H1 (cell line): ENCODE measurements around the gene SERP1. TPM values are rescaled to one million over a fixed set of nuclear protein-coding genes. Genes with fewer than 3 reads are reported as not detected.

Experiments
- CTCF ChIA-PET: fragments of 300-600 bp; sonication (Branson Sonifier 250); formaldehyde crosslinking; loops from one replicate; lab custom pipeline; 2021; ENCODE audit not compliant: partially characterized antibody; lab: Charles Lee
- POLR2A ChIA-PET: fragments of 300-600 bp; sonication (Branson Sonifier 250); formaldehyde crosslinking; loops from one replicate; lab custom pipeline; 2021; ENCODE audit warnings: inconsistent platforms; ENCODE audit not compliant: partially characterized antibody; lab: Charles Lee
- DNase-seq, 2 experiments: peaks; one replicate each; pipeline versions ENCODE4 v3.0.0 to v3.0.0-alpha.2; 2010 to 2022; ENCODE audit warnings: low spot score in 2 of 2, low read depth in 1 of 2, mixed read lengths in 1 of 2
- FAIRE-seq: peaks from 2 replicates; lab custom pipeline; 2011; peaks lifted over from hg19 to GRCh38; lab: Jason Lieb, UNC
- H2AFZ ChIP-seq: 2 replicates; pipeline ENCODE4 v1.8.1; 2012; ENCODE audit warnings: low read length, inconsistent platforms
- H2AK5ac ChIP-seq: 2 replicates; pipeline ENCODE4 v1.6.1; 2013; ENCODE audit warnings: low read depth, low read length
- H2BK120ac ChIP-seq: replicated peaks from 2 replicates; pipeline ENCODE3; 2013; ENCODE audit warnings: low read depth, low read length, inconsistent platforms
- H2BK12ac ChIP-seq: 2 replicates; pipeline ENCODE4 v1.6.1; 2013; ENCODE audit warnings: low read depth, low read length
- H2BK15ac ChIP-seq: 2 replicates; pipeline ENCODE4 v1.6.1; 2013; ENCODE audit warnings: low read length
- H2BK20ac ChIP-seq: 2 replicates; pipeline ENCODE4 v1.6.1; 2013; ENCODE audit warnings: low read length
- H2BK5ac ChIP-seq: 2 replicates; pipeline ENCODE4 v1.6.1; 2013; ENCODE audit warnings: low read depth, low read length
- H3K14ac ChIP-seq: 2 replicates; pipeline ENCODE4 v1.6.1; 2013; ENCODE audit warnings: inconsistent platforms; ENCODE audit not compliant: insufficient read length
- H3K18ac ChIP-seq: 2 replicates; pipeline ENCODE4 v1.6.1; 2013; ENCODE audit warnings: low read length; ENCODE audit errors: extremely low read depth
- H3K23ac ChIP-seq: 2 replicates; pipeline ENCODE4 v1.6.1; 2013; ENCODE audit warnings: inconsistent platforms; ENCODE audit not compliant: insufficient read length
- H3K23me2 ChIP-seq: 2 replicates; pipeline ENCODE4 v1.6.1; 2013; ENCODE audit warnings: low read depth, low read length
- H3K27ac ChIP-seq: 2 replicates; pipeline ENCODE4 v1.6.1; 2011; ENCODE audit warnings: low read depth, low read length, inconsistent platforms
- H3K27me3 ChIP-seq, 4 experiments: replicated peaks in 1 of 4; 1 replicate in 1 of 4; 2 replicates in 3 of 4; pipeline versions ENCODE4 v1.6.1 to v1.8.1; 2011 to 2013; ENCODE audit warnings: low read length in 3 of 4, mild to moderate bottlenecking in 3 of 4, inconsistent platforms in 2 of 4, mixed read lengths in 2 of 4, moderate library complexity in 1 of 4; ENCODE audit not compliant: control insufficient read depth in 3 of 4, insufficient read depth in 3 of 4; ENCODE audit errors: extremely low read depth in 1 of 4
- H3K36me3 ChIP-seq, 4 experiments: 2 replicates each; pipeline versions ENCODE4 v1.6.1 to v1.8.1; 2011 to 2013; ENCODE audit warnings: mild to moderate bottlenecking in 4 of 4, low read length in 3 of 4, moderate library complexity in 2 of 4, control low read depth in 1 of 4, inconsistent platforms in 1 of 4; ENCODE audit not compliant: insufficient read depth in 4 of 4, control insufficient read depth in 2 of 4
- H3K4ac ChIP-seq: replicated peaks from 2 replicates; pipeline ENCODE3; 2013; ENCODE audit warnings: low read length, low read depth, mixed read lengths, inconsistent platforms; ENCODE audit not compliant: insufficient read length
- H3K4me1 ChIP-seq, 4 experiments: replicated peaks in 1 of 4; 1 replicate in 1 of 4; 2 replicates in 3 of 4; pipeline versions ENCODE4 v1.6.1 to v1.8.1; 2011 to 2013; ENCODE audit warnings: low read length in 3 of 4, inconsistent platforms in 2 of 4, mixed read lengths in 1 of 4; ENCODE audit not compliant: insufficient read depth in 4 of 4, control insufficient read depth in 3 of 4
- H3K4me2 ChIP-seq, 2 experiments: 2 replicates each; pipeline versions ENCODE4 v1.6.1 to v1.8.1; 2011 to 2013; ENCODE audit warnings: low read depth in 2 of 2, low read length in 2 of 2, control low read depth in 1 of 2, inconsistent platforms in 1 of 2, mild to moderate bottlenecking in 1 of 2; ENCODE audit not compliant: insufficient read depth in 1 of 2
- H3K4me3 ChIP-seq, 4 experiments: fragments of 200-600, 300-600 bp in 1 of 4; sonication (generic), shearing (Covaris generic), sonication (Bioruptor Twin) in 1 of 4; 2 replicates each; pipeline versions ENCODE4 v1.5.1 to v1.8.1; 2011 to 2016; ENCODE audit warnings: low read length in 4 of 4, low read depth in 3 of 4, control low read depth in 2 of 4, inconsistent platforms in 2 of 4, mild to moderate bottlenecking in 2 of 4, mixed read lengths in 1 of 4, moderate library complexity in 1 of 4; ENCODE audit not compliant: insufficient read depth in 2 of 4; ENCODE audit errors: extremely low read depth in 1 of 4
- H3K56ac ChIP-seq: replicated peaks from 2 replicates; pipeline ENCODE3; 2013; ENCODE audit warnings: low read depth, mild to moderate bottlenecking, mixed read lengths, low read length, inconsistent platforms; ENCODE audit not compliant: insufficient read length
- H3K79me1 ChIP-seq: 2 replicates; pipeline ENCODE4 v1.6.1; 2013; ENCODE audit warnings: low read depth, low read length, control low read depth
- H3K79me2 ChIP-seq, 2 experiments: 2 replicates each; pipeline versions ENCODE4 v1.6.1 to v1.8.1; 2012 to 2013; ENCODE audit warnings: low read length in 2 of 2, mild to moderate bottlenecking in 2 of 2, inconsistent platforms in 1 of 2; ENCODE audit not compliant: insufficient read depth in 2 of 2, control insufficient read depth in 1 of 2
- H3K9ac ChIP-seq, 4 experiments: replicated peaks in 1 of 4; 1 replicate in 1 of 4; 2 replicates in 3 of 4; pipeline versions ENCODE4 v1.6.1 to v1.8.1; 2011 to 2013; ENCODE audit warnings: low read depth in 3 of 4, low read length in 3 of 4, control low read depth in 2 of 4, mild to moderate bottlenecking in 2 of 4, moderate library complexity in 2 of 4, inconsistent platforms in 1 of 4; ENCODE audit errors: extremely low read depth in 1 of 4
- H3K9me3 ChIP-seq, 2 experiments: 2 replicates each; pipeline versions ENCODE4 v1.6.1 to v1.8.1; 2012 to 2013; ENCODE audit warnings: mild to moderate bottlenecking in 2 of 2, moderate library complexity in 2 of 2, control low read depth in 1 of 2, inconsistent platforms in 1 of 2, low read depth in 1 of 2, low read length in 1 of 2, mixed read lengths in 1 of 2; ENCODE audit not compliant: insufficient read depth in 2 of 2
- H4K20me1 ChIP-seq, 2 experiments: replicated peaks in 1 of 2; 2 replicates each; pipeline versions ENCODE3 to v1.8.1; 2011 to 2013; ENCODE audit warnings: inconsistent platforms in 2 of 2, low read length in 2 of 2, mild to moderate bottlenecking in 1 of 2; ENCODE audit not compliant: insufficient read depth in 2 of 2, control insufficient read depth in 1 of 2
- H4K5ac ChIP-seq: 2 replicates; pipeline ENCODE4 v1.6.1; 2013; ENCODE audit warnings: low read length, low read depth, mixed read lengths, inconsistent platforms; ENCODE audit not compliant: insufficient read length
- H4K8ac ChIP-seq: 2 replicates; pipeline ENCODE4 v1.8.0; 2013; ENCODE audit warnings: mild to moderate bottlenecking, moderate library complexity, low read length, inconsistent platforms; ENCODE audit not compliant: insufficient read depth; ENCODE audit errors: extremely low read depth
- H4K91ac ChIP-seq: replicated peaks from 2 replicates; pipeline ENCODE3; 2013; ENCODE audit warnings: low read length, mixed read lengths, inconsistent platforms; ENCODE audit not compliant: insufficient read length
- CEBPB ChIP-seq: IDR thresholded peaks from 2 replicates; pipeline ENCODE4 v1.6.1; 2012; ENCODE audit warnings: low read depth, low read length
- EGR1 ChIP-seq: IDR thresholded peaks from 2 replicates; pipeline ENCODE4 v1.6.1; 2011; ENCODE audit warnings: low read depth, low read length, borderline replicate concordance
- NRF1 ChIP-seq: IDR thresholded peaks from 2 replicates; pipeline ENCODE4 v1.6.1; 2011; ENCODE audit warnings: mild to moderate bottlenecking, low read depth, low read length, improper control_type of control experiment
- POLR2A ChIP-seq, 2 experiments: IDR thresholded peaks; 1 replicate in 1 of 2; 2 replicates in 1 of 2; pipeline ENCODE4 v1.6.1; 2011; ENCODE audit warnings: low read depth in 2 of 2, low read length in 2 of 2, mild to moderate bottlenecking in 2 of 2; ENCODE audit errors: control extremely low read depth in 1 of 2
- POLR2AphosphoS5 ChIP-seq: IDR thresholded peaks from 2 replicates; pipeline ENCODE4 v1.6.1; 2011; ENCODE audit warnings: low read depth, low read length
- SIX5 ChIP-seq: IDR thresholded peaks from 2 replicates; pipeline ENCODE4 v1.6.1; 2011; ENCODE audit warnings: mild to moderate bottlenecking, low read depth, low read length
- SP2 ChIP-seq: IDR thresholded peaks from 2 replicates; pipeline ENCODE4 v1.6.1; 2012; ENCODE audit warnings: mild to moderate bottlenecking, low read length, inconsistent platforms
- TEAD4 ChIP-seq: IDR thresholded peaks from 2 replicates; pipeline ENCODE4 v1.6.1; 2012; ENCODE audit warnings: low read depth, low read length, inconsistent platforms, mixed read lengths
- YY1 ChIP-seq: IDR thresholded peaks from 2 replicates; pipeline ENCODE4 v1.6.1; 2011; ENCODE audit warnings: low read depth, mild to moderate bottlenecking, low read length
- WGBS, 2 experiments: shearing (Covaris generic) in 1 of 2; methylation state at CpG; one replicate each; pipeline versions ENCODE4 v1.1.6 to v1.1.7; 2013 to 2015; ENCODE audit warnings: low lambda C conversion rate in 2 of 2, mixed read lengths in 2 of 2, inconsistent platforms in 1 of 2, low coverage in 1 of 2, missing lambda C conversion rate in 1 of 2; ENCODE audit not compliant: insufficient replicate concordance in 2 of 2, insufficient coverage in 1 of 2, insufficient read length in 1 of 2; ENCODE audit errors: extremely low coverage in 1 of 2, missing lambda C conversion rate in 1 of 2; 5-methylcytosine and 5-hydroxymethylcytosine counted together
- polyA plus RNA-seq, 7 experiments: library from polyadenylated mRNA; depleted of rRNA in 3 of 7; stranded (reverse) in 5 of 7; unstranded in 2 of 7; fragments of >200 nt in 5 of 7; fragments of 200-250 nt in 2 of 7; gene quantifications; 1 replicate in 5 of 7; 2 replicates in 1 of 7; 4 replicates in 1 of 7; pipeline versions ENCODE4 v1.2.1 to v1.2.3, GENCODE V29; 2011 to 2013; ENCODE audit warnings: missing spikeins in 2 of 7, mixed read lengths in 2 of 7
- total RNA-seq: library from RNA; stranded (reverse); fragmentation: NEBNext Ultra II Directional; extraction: Animal tissue kit (Norgen Biotek cat#: 25700); gene quantifications from 2 replicates; pipeline ENCODE4 v1.2.1, GENCODE V29; 2021
- TF ChIP-seq, protein P1 (sequence below): IDR thresholded peaks from 2 replicates; pipeline ENCODE4 v1.6.1; 2012; ENCODE audit warnings: low read length, inconsistent platforms

Gene SERP1
- total and polyA plus RNA-seq, 2 of the 8 experiments (the other 6 are each of a cell fraction or from before 2014, with no cell fraction given), result 90.3 to 98.2 TPM

DNA sequence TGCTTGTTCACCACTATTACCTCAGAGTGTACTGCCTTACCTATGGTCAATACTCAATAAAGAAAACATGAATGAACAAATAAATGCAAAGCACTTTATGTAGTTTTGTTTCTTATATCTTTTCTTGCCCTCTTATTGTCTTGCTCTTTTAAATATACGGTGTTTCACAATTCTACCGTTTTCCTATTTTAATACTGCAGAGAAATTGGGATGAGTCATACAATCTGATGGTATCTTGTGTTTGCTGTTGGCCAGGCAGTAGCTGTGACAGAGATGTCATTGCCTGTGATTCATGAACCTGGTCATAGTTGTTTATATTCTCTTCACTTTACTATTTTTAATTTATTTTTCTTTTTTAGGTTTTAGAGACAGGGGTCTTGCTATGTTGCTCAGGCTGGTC is 48.3 kb downstream of the SERP1 start:
- Histone ChIP-seq H3K23ac (no peak overlapping the region), H3K79me1 (no peaks in the 10 kb centered on the region), H3K23me2 (no peaks in the 10 kb centered on the region), H2BK20ac (no peak overlapping the region), H3K27me3 (peaks cover 0 to 1% (median 0%) of the 10 kb centered on the region in 4 experiments; a peak in 1 of 7 replicates), H2AFZ (no peak overlapping the region), H3K9ac (no peak overlapping the region), H2AK5ac (no peak overlapping the region), H2BK120ac (no peak overlapping the region), H4K8ac (no peak overlapping the region), H3K4ac (no peak overlapping the region), H3K27ac (no peak overlapping the region), H3K18ac (no peak overlapping the region), H3K79me2 (no peaks in the 10 kb centered on the region), H3K56ac (no peak overlapping the region), H3K4me3 (no peak overlapping the region), H2BK12ac (no peak overlapping the region), H4K5ac (no peak overlapping the region), H4K20me1 (no peaks in the 10 kb centered on the region), H3K4me2 (no peak overlapping the region), H3K9me3 (peaks cover 11 to 12% of the 10 kb centered on the region in 2 experiments), H3K36me3 (no peaks in the 10 kb centered on the region), H2BK15ac (no peak overlapping the region), H3K14ac (no peak overlapping the region), H2BK5ac (no peak overlapping the region), H4K91ac (no peak overlapping the region), H3K4me1 (no peaks in the 10 kb centered on the region)
- FAIRE-seq, result no peak
- ChIA-PET CTCF (interaction anchor here (0.5 to 6.5 kb wide), 6 partner anchors 9 to 259 kb away, joined by 3 to 76 read pairs (median 11); partner anchors contain the start of gene TSC22D2), POLR2A (no interaction called here)
- no peak for DNase-seq
- 98% methylated on average over 2 of the region's 2 CpGs; no CpG with 5 or more reads in 1 of the 2 experiments for WGBS, 2 experiments
- TF ChIP-seq POLR2A (IDR thresholded peaks at IDR 0.05; ENCODE audit: control extremely low read depth in 1 of 2, low read depth in 2 of 2, low read length in 2 of 2) (no peak), CEBPB (no peak), TEAD4 (no peak), SIX5 (no peak), POLR2AphosphoS5 (no peak), SP2 (no peak), NRF1 (no peak), EGR1 (no peak), YY1 (no peak)
- TF ChIP-seq, protein P1, sequence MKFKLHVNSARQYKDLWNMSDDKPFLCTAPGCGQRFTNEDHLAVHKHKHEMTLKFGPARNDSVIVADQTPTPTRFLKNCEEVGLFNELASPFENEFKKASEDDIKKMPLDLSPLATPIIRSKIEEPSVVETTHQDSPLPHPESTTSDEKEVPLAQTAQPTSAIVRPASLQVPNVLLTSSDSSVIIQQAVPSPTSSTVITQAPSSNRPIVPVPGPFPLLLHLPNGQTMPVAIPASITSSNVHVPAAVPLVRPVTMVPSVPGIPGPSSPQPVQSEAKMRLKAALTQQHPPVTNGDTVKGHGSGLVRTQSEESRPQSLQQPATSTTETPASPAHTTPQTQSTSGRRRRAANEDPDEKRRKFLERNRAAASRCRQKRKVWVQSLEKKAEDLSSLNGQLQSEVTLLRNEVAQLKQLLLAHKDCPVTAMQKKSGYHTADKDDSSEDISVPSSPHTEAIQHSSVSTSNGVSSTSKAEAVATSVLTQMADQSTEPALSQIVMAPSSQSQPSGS, result no peak
